ENCODE measurements around the gene CENPO. TPM values are rescaled to one million over a fixed set of nuclear protein-coding genes. Genes with fewer than 3 reads are reported as not detected.

The CENPO gene
- total and polyA plus RNA-seq, 2 donors (not counting 3 experiments of a cell fraction or from before 2014, with no cell fraction given): 26.8 to 45.3 TPM

- FAIRE-seq (no peak), DNase-seq (ENCODE audit: low read depth, low spot score) (no peak)
- no peak overlapping the region for H3K4me2 ChIP-seq (ENCODE audit: insufficient read depth, low read length)
- no peaks in the 10 kb centered on the region for H3K79me2 ChIP-seq (ENCODE audit: control insufficient read depth, insufficient read depth, low read length)
- H3K9me1 ChIP-seq (replicated peaks; ENCODE audit: control insufficient read depth, extremely low read depth, insufficient read depth, low read length): no peaks in the 10 kb centered on the region
- ChIA-PET POLR2A (no interaction called here), CTCF (no interaction called here)
- intact Hi-C loops (cut with micrococcal nuclease) (no loop called here), dilution Hi-C loops (cut with MboI; ENCODE audit: extremely low pct_ligation_motif_present, low sequenced_read_pairs) (no loop called here)
- no peaks in the 10 kb centered on the region for H3K4me1 ChIP-seq (ENCODE audit: control insufficient read depth, extremely low read depth, insufficient read depth, low read length)
- TF ChIP-seq GATA2 (IDR thresholded peaks at IDR 0.05; ENCODE audit: insufficient read depth, insufficient read length, low read depth, low read length): no peak
- TF ChIP-seq POLR2A (IDR thresholded peaks at IDR 0.05; ENCODE audit: low read depth, low read length): no peak
- no peak for TF ChIP-seq JUN (IDR thresholded peaks at IDR 0.05; ENCODE audit: borderline replicate concordance, insufficient read depth, insufficient read length, low read depth)
- no peak for TF ChIP-seq FOS (IDR thresholded peaks at IDR 0.05; ENCODE audit: borderline replicate concordance, insufficient read depth, low read length)
- no TSS peak for BruUV-seq (replicated peaks)
- H3K27me3 ChIP-seq (ENCODE audit: control insufficient read depth in 2 of 2, insufficient read depth in 2 of 2, low read length in 2 of 2): no peaks in the 10 kb centered on the region
- H3K36me3 ChIP-seq (ENCODE audit: control insufficient read depth in 2 of 2, extremely low read depth in 1 of 2, insufficient read depth in 2 of 2, low read length in 2 of 2): peaks cover under 1 to 4% of the 10 kb centered on the region in 2 experiments
- H3K9ac ChIP-seq (replicated peaks; ENCODE audit: extremely low read depth, insufficient read depth, low read length): no peak overlapping the region
- no peak overlapping the region for H3K27ac ChIP-seq (ENCODE audit: insufficient read depth, low read depth, low read length)
- H3K4me3 ChIP-seq (replicated peaks in 1 of 3; ENCODE audit: insufficient read depth in 1 of 3, low read depth in 1 of 3, low read length in 3 of 3): no peak overlapping the region
- H2AFZ ChIP-seq (ENCODE audit: low read depth, low read length): no peak overlapping the region
- no peaks in the 10 kb centered on the region for H4K20me1 ChIP-seq (replicated peaks; ENCODE audit: control insufficient read depth, extremely low read depth, insufficient read depth, low read length)
- no peaks in the 10 kb centered on the region for H3K9me3 ChIP-seq (replicated peaks; ENCODE audit: control insufficient read depth, insufficient read depth, low read length)
These were observed 45.9 kb upstream of the CENPO start for GRCh38 chr2:24747299-24747698.

GRCh38 chr2:24749069-24749691 lies 44.0 kb upstream of the CENPO start:
- Histone ChIP-seq H4K20me1 (replicated peaks; ENCODE audit: control insufficient read depth, extremely low read depth, insufficient read depth, low read length) (no peaks in the 10 kb centered on the region), H2AFZ (ENCODE audit: low read depth, low read length) (no peak overlapping the region), H3K79me2 (ENCODE audit: control insufficient read depth, insufficient read depth, low read length) (no peaks in the 10 kb centered on the region), H3K27ac (ENCODE audit: insufficient read depth, low read depth, low read length) (no peak overlapping the region), H3K36me3 (ENCODE audit: control insufficient read depth in 2 of 2, extremely low read depth in 1 of 2, insufficient read depth in 2 of 2, low read length in 2 of 2) (peaks cover 0 to 5% of the 10 kb centered on the region in 2 experiments), H3K4me1 (ENCODE audit: control insufficient read depth, extremely low read depth, insufficient read depth, low read length) (no peaks in the 10 kb centered on the region), H3K27me3 (ENCODE audit: control insufficient read depth in 2 of 2, insufficient read depth in 2 of 2, low read length in 2 of 2) (no peaks in the 10 kb centered on the region), H3K4me2 (ENCODE audit: insufficient read depth, low read length) (no peak overlapping the region), H3K9ac (replicated peaks; ENCODE audit: extremely low read depth, insufficient read depth, low read length) (no peak overlapping the region), H3K9me1 (replicated peaks; ENCODE audit: control insufficient read depth, extremely low read depth, insufficient read depth, low read length) (no peaks in the 10 kb centered on the region), H3K4me3 (replicated peaks in 1 of 3; ENCODE audit: insufficient read depth in 1 of 3, low read depth in 1 of 3, low read length in 3 of 3) (no peak overlapping the region), H3K9me3 (replicated peaks; ENCODE audit: control insufficient read depth, insufficient read depth, low read length) (no peaks in the 10 kb centered on the region)
- FAIRE-seq: no peak
- ChIA-PET CTCF (interaction anchor here (1.2 kb wide), 1 partner anchor 11 kb away, joined by 4 read pairs; no protein-coding TSS in a partner anchor), POLR2A (no interaction called here)
- BruUV-seq (replicated peaks): no TSS peak
- TF ChIP-seq POLR2AphosphoS5 (IDR thresholded peaks at IDR 0.05; ENCODE audit: insufficient read depth, low read depth, low read length) (no peak), MAX (IDR thresholded peaks at IDR 0.05; ENCODE audit: insufficient read depth, insufficient read length) (no peak)
- dilution Hi-C loops (cut with MboI; ENCODE audit: extremely low pct_ligation_motif_present, low sequenced_read_pairs) (no loop called here), intact Hi-C loops (cut with micrococcal nuclease) (no loop called here)
- DNase-seq (ENCODE audit: low read depth, low spot score): no peak

All from endothelial cell of umbilical vein (primary cell).